NT2/D1 (cell line): ENCODE data around the gene NFAM1.

Experiments used
- SUZ12 ChIP-seq: IDR thresholded peaks from 2 replicates; pipeline ENCODE4 v1.6.1; 2011; ENCODE audit not compliant: insufficient read length, insufficient read depth; ENCODE audit errors: extremely low read depth
- YY1 ChIP-seq: IDR thresholded peaks from 2 replicates; pipeline ENCODE4 v1.6.1; 2011; ENCODE audit not compliant: insufficient read length, insufficient read depth
- ZNF274 ChIP-seq: IDR thresholded peaks from 2 replicates; pipeline ENCODE4 v1.6.1; 2011; ENCODE audit warnings: mild to moderate bottlenecking, low read depth, low read length

DNA sequence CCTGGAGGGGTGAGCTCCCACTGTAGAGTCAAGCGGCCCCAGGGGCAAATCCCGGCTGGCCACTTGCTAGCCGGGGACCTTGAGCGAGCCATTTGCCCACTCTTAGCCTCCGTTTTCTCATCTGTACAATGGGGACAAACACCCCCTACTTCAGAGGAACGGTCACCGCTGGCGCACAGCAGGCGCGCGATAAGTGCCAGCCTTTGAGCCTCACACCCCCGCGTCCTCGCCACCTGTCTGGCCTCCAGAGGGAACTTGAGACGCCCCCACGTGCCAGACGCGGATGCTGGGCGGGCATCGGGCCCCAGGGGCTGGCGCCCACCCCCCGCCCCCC lies 89.1 kb downstream of the NFAM1 start:
- no peak for TF ChIP-seq ZNF274
- no peak for TF ChIP-seq SUZ12
- no peak for TF ChIP-seq YY1
